Cardiac septum (tissue), 1 donor: Measurements from ENCODE around the gene DNAJC12. TPM values are rescaled to one million over a fixed set of nuclear protein-coding genes. Genes with fewer than 3 reads are reported as not detected.
"Not testable (repeated sequence)": the region's sequence is repeated elsewhere in the genome, so short reads cannot be mapped to it uniquely, and the experiment has no call there.

Source experiments
- DNase-seq: peaks from one replicate; pipeline ENCODE4 v3.0.0-alpha.2; 2020; ENCODE audit warnings: low spot score
- intact Hi-C: fragments of 100-400 bp; cut with DNase I; formaldehyde crosslinking; loops from one replicate; pipeline ENCODE4 v1.14.0; 2022
- long read RNA-seq: library from polyadenylated mRNA; unstranded; transcript quantifications from one replicate; pipeline ENCODE4 v2.0.0, GENCODE V29; 2021
- total RNA-seq: library from RNA; stranded (reverse); fragmentation: NEBNext Ultra II Directional; extraction: Animal tissue kit (Norgen Biotek cat#: 25700); gene quantifications from one replicate; pipeline ENCODE4 v1.2.1, GENCODE V29; 2021
- donor health status: DM: no; HTN: no; CAD: no.

DNAJC12 gene
- 4.0 TPM for total RNA-seq
- long read RNA-seq, partial matches to known transcripts, result 4 of 7 reads
- long read RNA-seq, other reads (novel, unspliced or antisense), result 0 of 7 reads

GRCh38 chr10:67837541-67838314 is at the start of gene DNAJC12:
Gene DNAJC12, minus strand, starts transcription at chr10:67838188. Its CDS starts 177 bp downstream, at chr10:67838011.
- intact Hi-C loops, result no loop called here
- no peak for DNase-seq

GRCh38 chr10:67884842-67885670 is 47.1 kb upstream of the DNAJC12 start:
- DNase-seq, result peak; percentile 91
- intact Hi-C loops, result loop anchor here (1.0 to 10.0 kb wide), 2 partner anchors 189 to 440 kb away; no protein-coding TSS in a partner anchor

DNA sequence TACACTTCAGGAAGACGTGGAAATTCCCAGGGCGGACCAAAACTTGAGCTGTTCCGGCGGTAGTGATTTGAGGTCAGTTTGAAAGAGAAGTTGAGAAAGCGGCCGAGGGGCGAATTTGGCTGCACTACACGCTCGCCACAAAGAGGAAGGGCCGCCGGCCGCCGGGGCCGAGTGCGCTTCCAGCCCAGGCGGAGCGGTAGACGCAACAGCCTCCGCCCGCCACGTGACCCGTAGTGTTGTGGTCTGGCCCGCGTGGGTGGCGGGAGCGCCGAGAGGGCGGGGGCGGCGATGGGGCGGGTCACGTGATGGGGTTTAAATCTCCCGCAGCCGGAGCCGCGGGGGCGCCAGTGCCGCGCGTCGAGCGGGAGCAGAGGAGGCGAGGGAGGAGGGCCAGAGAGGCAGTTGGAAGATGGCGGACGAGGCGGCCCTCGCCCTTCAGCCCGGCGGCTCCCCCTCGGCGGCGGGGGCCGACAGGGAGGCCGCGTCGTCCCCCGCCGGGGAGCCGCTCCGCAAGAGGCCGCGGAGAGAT is 46.4 kb upstream of the DNAJC12 start, which contains the start of gene SIRT1:
TSS of gene SIRT1 (plus strand) at position 344 of the 529 bp plus-strand sequence. CDS start at position 410, 66 bp downstream.
- intact Hi-C loops, result loop anchor here (1.0 to 10.0 kb wide), 2 partner anchors 190 to 440 kb away; no protein-coding TSS in a partner anchor

DNA sequence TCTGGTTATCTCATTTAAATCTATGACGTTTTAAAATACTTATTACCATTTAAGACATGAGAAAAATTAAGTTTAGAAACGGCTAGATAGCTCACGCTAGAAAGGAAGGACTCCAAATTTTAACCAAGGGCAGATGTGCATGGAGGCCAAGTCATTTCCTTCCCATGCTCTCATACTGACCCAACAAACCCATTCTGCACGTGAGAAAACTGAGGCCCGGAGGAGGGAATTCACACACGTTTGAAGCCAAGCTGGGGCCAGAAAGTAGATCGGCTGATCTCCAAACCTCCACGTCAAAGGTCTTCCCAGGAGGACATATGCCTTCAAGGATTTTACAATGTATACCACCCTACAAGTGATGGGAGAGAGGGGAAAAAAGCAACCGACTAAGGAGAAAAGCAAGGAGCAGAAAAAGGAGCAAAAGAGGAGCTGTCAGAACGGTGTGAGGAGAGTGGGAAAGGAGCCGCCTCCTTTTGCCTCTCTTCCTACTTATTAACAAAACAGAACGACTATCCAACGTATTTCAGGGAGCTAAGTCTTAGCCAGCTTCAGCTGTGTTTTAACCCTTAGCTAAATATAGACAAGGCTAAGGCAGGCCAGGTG is 45.8 kb upstream of the DNAJC12 start:
- no peak for DNase-seq
- intact Hi-C loops, result loop anchor here (1.0 to 10.0 kb wide), 2 partner anchors 190 to 441 kb away; no protein-coding TSS in a partner anchor

More for the DNA sequence above, 46.4 kb upstream of the DNAJC12 start, which contains the start of gene SIRT1:
- peak; percentile 97 for DNase-seq

DNA sequence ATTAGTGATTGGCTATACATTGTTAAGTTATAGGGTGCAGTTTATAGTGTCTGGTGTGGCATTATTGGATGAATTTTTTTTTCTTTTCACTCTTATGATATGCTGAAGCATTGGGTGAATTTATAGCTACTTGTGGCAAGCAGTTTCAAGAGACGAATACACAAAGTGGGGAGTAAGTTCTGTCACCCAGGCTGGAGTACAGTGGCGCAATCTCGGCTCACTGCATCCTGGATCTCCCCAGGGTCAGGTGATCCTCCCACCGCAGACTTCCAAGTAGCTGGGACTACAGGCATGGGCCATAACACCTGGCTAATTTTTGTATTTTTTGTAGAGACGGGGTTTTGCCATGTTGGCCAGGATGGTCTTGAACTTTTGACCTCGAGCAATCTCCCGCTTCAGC is 40.1 kb upstream of the DNAJC12 start:
- no peak for DNase-seq
- intact Hi-C loops, result no loop called here

GRCh38 chr10:67877421-67877820 is 39.4 kb upstream of the DNAJC12 start:
- intact Hi-C loops, DNase-seq: not testable (repeated sequence)

DNA sequence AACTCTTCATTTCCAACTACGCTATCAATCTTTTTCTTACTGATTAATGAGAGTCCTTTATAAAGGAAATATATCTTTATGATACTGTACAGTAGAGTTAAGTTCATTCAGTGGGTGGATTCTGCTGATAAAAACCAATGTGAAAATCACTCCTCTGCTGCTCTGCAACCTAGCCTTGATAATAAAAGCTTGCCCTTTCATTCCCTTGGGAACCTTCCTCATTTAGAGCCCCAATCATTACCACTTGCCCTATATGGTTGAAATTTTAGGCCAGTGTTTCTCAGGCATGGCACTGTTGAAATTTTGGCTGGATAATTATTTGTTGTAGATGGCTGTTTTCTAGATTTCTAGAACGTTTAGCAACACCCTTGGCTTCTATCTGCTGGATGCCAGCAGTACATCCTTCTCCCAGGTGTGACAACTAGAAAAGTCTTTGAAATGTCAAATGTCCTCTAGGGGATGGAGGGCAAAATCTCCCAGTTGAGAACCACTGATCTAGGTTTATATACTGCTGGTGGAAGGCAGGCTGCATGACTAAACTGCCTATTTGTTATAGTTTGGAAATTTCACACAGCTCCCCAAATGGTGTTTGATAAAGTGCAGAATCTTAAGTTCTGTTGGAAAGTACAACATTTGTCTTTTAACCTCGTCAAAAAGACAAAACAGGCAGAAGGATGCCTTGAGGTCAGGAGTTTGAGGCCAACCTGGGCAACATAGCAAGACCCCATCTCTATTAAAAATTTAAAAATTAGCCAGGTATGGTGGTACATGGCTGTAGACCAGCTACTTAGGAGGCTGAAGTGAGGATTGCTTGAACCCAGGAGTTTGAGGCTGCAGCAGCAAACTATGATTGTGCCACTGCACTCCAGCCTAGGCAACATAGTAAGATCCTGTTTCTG is 37.6 kb upstream of the DNAJC12 start:
- intact Hi-C loops, result no loop called here
- no peak for DNase-seq

DNA sequence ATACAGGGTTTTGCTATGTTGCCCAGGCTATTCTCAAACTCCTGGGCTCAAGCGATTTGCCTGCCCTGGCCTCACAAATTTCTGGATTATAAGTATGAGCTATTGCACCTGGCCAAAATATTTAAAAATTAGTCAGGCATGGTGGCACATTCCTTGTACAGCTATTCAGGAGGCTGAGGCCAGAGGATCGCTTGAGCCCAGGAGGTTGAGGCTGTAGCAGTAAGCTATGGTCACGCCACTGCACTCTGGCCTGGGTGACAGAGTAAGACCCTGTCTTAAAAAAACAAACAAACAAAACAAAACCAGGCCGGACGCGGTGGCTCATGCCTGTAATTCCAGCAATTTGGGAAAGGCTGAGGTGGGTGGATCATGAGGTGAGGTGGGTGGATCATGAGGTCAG is 32.0 kb upstream of the DNAJC12 start:
- intact Hi-C loops, result no loop called here
- no peak for DNase-seq

- no peak for DNase-seq
- intact Hi-C loops, result no loop called here
These were observed 30.1 kb upstream of the DNAJC12 start for GRCh38 chr10:67868132-67868531.

GRCh38 chr10:67864607-67865371 is 26.8 kb upstream of the DNAJC12 start:
- intact Hi-C loops, result no loop called here
- no peak for DNase-seq

- no peak for DNase-seq
- intact Hi-C loops, result no loop called here
These were observed 25.1 kb upstream of the DNAJC12 start for GRCh38 chr10:67863094-67863493.

DNA sequence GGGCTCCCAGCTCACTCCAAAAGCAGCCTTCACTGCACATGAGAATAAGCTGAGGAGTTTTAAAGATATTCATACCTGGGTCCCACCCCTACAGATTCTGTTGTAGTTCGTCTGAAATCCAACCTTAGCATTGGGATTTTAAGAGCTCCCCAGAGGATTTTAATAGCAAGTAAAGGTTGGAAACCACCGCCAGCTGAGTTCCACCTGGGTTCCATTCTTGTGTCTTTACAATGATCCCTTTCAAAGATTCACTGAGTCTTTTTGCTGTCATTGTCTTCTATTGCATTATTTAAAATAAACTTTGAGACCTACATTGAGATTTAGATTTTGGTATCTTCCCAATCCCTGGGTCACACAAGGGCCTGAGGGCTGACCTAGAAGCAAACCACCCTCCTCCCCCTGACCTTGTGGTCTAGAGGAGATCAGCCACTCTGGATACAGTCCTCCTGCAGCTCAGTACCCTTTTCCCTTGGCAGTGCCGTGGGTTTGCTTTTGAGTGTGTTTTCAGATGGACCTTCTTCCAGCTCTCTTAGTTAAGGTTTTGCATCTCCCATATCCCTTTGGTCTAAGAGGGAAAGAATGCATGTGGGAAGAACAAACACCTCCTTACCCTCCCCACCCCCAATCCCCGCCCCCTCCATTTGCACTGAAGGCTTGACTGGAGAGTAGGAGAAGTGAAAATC is 23.9 kb upstream of the DNAJC12 start:
- intact Hi-C loops, result no loop called here
- no peak for DNase-seq

- intact Hi-C loops, result loop anchor here (5.0 kb wide), 1 partner anchor 298 kb away; no protein-coding TSS in a partner anchor
- no peak for DNase-seq
These were observed 21.0 kb upstream of the DNAJC12 start for GRCh38 chr10:67858971-67859370.

DNA sequence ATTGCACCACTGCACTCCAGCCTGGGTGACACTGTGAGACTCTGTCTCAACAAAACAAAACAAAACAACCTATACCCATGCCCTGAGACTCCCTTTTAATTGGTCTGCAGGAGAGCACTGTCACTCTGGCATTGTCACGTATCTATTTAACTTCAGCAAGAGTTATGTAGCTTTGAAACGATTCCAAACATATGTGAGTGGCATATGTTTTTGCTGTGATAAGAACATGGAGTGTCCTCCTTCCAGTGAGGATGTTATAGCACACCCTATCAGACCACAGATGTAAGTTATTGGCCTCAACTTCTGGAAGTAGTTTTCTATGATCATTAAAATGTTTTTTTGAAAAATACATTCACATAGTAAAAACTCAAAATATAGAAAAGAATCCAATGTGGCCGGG is 15.5 kb upstream of the DNAJC12 start:
- no peak for DNase-seq
- intact Hi-C loops, result no loop called here

GRCh38 chr10:67852761-67853160 is 14.8 kb upstream of the DNAJC12 start:
- intact Hi-C loops, result no loop called here
- no peak for DNase-seq

- no peak for DNase-seq
- intact Hi-C loops, result no loop called here
These were observed 13.2 kb upstream of the DNAJC12 start for GRCh38 chr10:67851186-67851585.

GRCh38 chr10:67849331-67850011 is 11.5 kb upstream of the DNAJC12 start:
- intact Hi-C loops, result no loop called here
- peak; percentile 99 for DNase-seq
